NCI-H1048 (cell line): ENCODE measurements around the gene INPP1.
"Not testable (repeated sequence)": the region's sequence is repeated elsewhere in the genome, so short reads cannot be mapped to it uniquely, and the experiment has no call there.

ENCODE experiments used
- DNase-seq: peaks from one replicate; lab custom pipeline; 2025; lab: John Stamatoyannopoulos, UW

Gene INPP1

DNA sequence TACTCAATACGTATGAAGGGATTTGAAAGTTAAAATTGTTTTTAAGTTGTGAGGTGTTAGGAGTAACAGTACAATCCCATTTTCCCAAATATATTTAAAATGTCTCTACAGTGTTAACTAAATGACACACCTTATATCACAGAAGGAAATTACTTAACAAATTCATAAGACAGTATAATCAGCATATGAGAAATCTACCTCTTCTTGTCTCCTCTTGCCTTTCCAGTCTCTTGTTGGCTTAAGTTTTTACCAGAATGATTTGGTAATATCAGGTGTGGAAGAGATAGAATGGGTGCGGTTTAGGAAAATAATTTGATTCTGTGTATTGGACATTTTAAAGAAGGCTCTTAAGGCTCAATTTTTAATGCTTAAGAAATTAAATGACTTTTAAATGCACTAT, 9.5 kb upstream of the INPP1 start:
- DNase-seq = no peak

DNA sequence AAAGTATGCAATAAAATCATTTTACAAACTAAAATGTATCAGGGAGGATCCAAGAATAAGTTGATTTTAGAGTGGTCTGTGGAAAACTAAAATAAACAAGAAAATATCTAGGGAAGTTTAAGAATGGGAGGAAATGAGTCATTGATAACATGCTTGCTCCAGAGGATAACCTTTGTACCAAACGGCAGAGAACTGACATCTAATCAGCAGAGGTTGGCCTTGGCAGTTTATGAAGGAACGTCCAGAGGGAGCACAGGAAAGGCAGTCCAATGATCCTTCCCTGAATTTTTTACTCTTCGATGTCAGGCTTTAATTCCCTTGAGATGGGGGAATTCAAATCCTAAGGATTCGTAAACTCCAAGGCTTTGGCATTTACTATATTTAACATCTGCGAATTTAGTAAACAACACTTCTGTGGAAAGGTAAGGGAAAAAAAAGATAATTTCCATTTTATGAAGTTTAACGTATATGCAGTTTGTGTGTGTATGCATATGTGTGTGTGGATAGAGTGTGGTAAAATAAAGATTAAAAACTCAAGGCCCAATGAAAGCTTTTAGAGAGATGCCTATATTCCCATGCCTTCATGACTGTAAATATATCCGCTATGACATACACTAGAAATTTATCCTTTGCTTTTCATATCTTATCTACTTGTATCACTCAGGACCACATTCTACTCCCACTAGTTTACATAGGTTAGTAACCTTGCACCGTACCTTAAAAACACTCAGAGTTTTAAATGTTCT, 8.7 kb upstream of the INPP1 start:
- no peak for DNase-seq

DNA sequence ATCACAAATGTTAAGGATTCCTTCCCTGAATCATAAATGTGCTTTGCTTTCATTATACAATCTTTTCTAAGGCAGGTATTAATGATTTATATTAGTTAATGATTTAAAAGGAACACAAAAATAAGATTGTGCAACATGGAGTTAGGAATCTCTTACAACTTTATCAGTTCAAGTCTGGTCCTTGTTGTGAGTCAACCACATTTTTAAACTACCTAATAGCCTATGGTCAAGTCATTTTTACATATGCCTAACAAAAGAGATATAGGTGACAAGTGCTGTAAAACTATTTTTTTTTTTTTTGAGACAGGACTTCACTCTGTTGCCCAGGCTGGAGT, 8.2 kb upstream of the INPP1 start:
- DNase-seq = no peak

DNA sequence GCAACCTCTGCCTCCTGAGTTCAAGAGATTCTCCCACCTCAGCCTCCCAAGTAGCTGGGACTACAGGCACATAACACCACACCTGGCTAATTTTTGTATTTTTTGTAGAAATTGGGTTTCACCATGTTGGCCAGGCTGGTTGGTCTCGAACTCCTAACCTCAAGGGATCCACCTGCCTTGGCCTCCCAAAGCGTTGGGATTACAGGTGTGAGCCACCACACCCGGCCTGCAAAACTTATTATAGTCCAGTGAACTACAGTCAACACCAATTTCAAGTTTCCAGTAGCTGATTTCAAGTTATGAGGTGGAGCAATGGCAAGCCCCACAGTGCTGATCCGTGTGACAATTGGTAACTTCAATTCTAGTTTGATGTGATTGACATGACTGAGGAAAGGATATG, 7.8 kb upstream of the INPP1 start:
- not testable (repeated sequence) for DNase-seq

DNA sequence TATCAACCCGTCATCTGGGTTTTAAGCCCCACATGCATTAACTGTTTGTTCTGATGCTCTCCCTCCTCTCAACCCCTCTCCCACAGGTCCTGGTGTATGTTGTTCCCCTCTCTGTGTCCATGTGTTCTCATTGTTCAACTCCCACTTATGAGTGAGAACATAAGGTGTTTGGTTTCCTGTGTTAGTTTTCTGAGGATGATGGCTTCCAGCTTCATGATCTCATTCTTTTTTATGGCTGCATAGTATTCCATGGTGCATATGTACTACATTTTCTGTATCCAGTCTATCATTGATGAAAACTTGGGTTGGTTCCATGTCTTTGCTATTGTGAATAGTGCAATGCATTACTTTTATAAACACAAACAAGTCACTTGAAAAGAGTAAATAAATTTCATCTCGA, 7.0 kb upstream of the INPP1 start:
- no peak for DNase-seq

DNA sequence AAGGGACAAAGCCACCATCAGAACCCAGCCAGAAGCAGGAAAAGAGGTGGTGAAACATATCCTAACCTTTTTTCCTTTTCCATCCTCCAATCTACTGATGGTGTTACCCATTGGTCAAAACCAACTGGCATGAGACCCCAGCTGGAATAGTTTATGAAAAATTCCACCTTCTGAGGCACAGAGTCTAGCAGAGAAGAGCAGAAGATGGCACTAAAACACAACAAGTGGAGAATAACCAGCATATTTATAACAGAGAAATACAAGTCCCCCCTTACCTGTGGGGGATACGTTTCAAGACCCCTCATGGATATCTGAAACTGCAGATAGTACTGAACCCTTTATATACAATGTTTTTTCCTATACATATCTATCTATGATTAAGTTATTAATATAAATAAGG, 4.9 kb upstream of the INPP1 start:
- DNase-seq = no peak

DNA sequence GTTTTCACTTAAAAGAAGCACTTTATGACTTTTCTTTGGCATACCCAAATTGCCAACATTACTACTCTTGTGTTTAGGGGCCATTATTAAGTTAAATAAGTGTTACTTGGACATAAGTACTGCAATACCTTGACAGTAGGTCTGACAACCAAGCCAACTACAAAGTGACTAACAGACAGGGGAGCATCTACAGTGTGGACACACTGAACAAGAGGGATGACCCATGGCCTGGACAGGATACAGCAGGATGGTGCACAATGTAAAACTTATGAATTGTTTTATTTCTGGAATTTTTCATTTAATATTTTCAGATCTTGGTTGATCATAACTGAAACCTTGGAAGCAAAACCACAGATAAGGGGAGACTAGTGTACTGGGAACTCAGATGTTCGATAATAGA, 4.0 kb upstream of the INPP1 start:
- DNase-seq = no peak

DNA sequence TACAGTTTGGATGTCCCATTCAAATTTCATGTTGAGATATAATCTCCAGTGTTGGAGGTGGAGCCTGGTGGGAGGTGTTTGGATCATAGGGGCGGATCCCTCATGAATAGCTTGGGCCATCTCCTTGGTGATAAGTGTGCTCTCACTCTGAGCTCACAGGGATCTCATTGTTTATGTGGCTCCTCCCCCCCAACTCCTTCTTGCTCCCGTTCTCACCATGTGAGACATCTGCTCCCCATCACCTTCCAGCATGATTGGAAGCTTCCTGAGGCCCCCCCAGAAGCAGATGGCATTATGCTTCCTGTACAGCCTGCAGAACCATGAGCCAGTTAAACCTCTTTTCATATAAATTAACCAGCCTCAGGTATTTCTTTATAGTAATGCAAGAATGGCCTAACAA, 3.0 kb upstream of the INPP1 start:
- no peak for DNase-seq

DNA sequence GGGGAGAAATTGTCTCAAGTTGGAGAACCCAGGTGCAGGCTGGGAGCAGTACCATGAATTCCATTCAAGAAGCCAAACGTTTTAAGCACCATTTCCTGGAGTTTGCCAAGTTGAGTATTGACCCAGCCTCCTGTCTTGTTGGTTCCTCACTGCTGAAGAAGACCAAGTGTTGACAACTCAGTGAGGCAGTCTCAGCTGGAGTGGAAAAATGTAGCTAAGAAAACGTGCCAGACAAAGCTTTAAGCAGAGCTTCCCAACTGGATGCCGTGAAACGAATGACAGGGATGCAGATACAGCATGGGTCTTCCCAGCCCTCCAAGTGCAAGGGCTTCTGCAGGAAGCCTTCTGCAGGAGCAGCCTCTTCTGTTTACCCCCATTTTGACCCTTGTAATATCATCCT, 778 bp upstream of the INPP1 start:
- no peak for DNase-seq

DNA sequence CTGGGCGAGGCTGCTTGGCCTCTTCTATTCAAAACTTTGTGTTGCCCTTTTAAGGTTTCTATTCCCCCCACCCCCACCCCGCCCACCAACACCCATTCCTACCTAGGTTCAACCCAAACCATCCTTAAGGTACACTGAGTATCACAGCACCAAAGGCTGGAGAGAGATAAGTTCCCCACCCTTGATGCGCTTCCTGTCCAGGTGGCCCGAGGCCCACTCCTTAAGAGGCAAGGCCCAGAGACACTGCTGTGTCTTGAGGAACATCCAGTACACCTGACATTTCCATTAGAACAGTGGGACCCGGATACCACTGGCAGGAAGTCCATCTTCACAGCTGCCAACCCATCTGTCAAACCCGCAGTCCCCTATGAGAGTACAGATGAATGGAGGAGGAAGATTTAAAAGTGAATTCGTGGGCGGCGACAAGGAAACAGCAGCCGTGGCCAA, 277 bp upstream of the INPP1 start:
- DNase-seq = no peak

DNA sequence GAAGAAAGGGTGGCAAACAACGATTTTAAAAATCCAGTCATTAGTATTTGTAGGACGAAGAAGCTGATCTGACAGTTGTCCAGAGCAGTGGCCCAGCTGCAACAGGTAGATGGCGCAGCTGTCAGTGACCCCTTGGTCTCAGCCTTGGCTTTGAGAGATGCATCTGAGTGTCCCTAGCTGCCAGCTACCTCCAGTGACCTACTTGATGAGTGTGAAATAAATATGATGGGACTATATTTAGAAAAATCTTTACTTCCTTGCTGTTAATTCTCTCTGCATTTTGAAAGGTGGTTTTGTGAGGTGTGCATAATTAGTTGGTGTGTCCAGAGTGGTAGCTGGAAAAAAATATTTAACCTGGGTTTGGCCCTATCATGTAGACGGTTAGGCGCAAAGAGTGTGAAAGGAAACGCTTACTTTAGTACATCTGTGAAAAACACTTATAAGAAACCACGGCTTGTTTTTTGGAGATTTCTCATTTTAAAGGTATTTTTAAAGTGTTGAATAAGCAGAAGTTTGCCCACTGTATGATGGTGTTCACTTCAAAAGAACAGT, 963 bp downstream of the INPP1 start:
- DNase-seq = no peak

DNA sequence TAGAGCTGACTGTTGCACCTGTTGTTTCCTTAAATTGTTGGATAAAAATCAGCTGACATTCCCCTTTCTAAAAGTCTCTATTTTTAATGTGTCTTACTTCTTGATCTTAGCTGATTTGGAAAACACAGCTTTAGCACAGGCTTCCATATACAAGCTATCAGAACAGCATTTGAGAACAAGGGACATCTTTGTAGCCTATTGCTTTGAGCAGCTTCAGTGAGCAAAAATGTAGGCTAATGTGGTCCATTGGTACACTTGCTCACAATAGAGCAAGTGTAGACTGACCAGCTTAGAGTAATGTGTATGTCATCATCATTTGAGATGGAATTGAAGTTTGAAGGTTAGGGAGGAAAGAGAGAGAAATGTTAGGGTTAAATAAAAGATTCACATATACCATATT, 7.0 kb downstream of the INPP1 start:
- no peak for DNase-seq

DNA sequence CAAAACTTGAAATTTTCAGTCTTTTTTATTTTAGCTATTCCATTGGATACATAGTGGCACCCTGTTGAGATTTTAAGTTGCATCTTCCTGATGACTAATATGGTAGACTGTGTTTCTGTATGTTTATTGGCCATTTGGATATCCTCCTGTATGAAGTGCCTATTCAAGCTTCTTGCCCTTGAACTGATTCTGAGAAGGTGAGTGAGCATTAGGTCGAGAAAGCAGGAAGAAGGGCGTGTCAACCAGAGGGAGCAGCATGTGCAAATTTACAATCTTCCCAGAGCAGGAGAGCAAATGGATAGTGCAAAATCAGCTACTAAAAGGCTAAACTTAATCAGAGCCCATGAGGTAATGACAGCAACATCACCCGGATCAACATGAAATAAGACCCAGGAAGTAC, 8.6 kb downstream of the INPP1 start:
- DNase-seq = no peak

DNA sequence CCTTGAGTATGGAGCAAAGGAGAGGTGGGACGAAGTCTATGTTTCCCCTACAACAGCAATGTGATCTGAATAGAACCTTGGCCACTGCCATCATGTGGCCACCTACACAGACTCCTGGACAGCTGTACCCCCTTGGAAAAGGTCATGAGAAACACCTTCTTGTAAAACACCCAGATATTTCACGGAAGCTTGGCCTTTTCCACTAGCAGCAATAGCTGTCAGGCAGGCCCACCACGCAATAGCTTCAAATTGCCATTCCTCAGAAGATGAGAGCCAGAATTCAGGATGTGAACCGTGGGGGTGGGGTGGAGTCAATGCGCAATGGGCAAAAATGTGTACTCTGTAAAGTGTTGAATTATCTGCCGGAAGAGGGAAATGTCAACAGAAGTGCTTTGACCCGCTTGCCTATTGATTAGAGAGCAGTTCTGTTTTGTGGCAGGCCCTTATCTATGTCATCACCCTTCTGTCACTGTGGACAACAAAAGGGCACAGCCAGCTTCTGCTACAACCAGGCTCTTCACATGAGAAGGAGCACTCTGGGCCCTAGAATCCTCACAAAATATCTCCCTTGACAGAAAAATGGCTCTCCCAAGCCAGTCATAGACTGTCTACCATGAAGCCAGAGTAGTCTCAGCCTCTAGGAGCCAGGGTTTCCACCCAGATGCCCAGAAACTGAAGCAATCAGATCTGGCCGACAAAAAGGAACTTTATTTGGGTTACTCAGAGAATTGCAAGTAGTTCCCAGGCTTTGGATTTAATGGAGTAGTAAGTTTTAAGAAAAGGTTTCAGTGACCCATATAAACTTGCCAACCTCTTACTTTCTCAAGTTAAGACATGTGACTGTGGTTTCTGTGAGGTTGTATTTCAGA, 9.5 kb downstream of the INPP1 start:
- DNase-seq = no peak

DNA sequence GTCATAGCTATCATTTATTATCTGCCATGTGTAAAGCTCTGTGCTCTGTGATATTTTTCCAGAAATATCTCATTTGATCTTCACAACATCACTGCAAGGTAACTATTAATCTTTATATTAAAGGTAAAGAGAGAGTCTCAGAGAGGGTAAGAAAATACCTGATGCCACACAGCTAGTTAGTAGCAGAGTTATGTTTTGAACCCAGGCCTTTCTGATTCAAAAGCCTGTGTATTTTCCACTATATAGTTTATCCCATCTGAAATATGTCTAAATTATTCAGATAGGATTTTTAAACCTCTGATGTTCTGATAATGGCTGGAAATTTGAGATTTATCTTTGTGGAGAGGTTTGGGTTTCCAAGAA, 10.1 kb downstream of the INPP1 start:
- no peak for DNase-seq

DNA sequence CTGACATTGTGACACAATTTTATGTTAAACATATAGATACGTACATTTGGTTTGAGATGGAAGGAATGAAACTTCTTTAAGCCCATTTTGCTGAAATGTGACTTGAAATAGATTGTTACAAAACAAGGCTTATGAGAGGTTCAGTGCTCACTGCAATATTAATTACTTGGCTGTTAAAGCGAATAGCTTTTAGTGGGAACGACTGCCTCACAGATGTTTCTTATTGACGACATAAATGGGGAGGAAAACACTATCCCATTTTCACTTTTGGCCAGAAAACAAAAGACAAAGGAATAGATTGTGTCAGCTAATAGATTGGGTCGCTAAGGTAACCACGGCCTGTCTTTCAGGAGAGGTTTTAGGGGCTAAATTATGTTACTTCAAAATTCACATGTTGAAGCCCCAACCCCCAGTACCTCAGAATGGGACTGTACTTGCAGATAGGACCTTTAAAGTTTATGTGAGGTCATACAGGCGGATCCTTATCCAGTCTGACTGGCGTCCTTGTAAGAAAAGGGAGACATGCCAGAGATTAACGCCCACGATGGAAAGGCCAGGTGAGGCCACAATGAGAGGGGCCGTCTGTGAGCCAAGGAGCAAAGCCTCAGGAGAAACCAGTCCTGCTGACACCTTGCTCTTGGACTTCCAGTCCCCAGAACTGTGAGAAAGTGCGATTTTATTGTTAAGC, 10.8 kb downstream of the INPP1 start:
- DNase-seq = no peak

DNA sequence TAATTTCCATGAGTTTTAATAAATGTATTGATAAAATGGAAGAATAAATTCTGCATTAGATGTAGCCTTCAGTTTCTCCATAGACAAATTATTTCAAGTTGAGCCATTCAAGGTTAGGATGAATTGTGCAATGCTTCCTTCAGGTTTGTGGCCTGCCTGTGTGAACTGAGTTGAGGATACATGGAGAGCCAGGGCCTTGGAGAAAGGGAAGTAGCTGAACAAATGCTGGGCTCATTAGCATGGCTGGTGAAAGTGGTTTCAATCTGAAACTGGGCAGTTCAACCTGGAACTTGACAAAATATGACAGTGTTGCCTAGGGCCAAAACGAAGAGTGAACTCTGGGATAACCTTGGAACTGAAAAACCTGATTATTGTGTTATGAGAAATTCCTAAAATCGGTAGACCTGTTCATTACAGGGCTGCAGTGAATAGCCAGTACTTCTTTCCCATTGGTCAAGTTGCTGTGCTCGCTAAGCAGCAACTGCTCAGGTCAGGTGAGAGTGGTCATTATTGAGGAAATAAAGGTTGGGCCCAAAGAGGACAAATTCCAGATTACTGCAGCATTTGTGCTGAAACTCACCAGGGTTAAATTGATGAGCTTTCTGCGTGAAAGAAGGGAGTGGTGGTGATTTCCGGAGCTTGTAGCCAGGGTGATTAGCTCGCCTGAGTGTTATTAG, 12.7 kb downstream of the INPP1 start:
- DNase-seq = no peak

DNA sequence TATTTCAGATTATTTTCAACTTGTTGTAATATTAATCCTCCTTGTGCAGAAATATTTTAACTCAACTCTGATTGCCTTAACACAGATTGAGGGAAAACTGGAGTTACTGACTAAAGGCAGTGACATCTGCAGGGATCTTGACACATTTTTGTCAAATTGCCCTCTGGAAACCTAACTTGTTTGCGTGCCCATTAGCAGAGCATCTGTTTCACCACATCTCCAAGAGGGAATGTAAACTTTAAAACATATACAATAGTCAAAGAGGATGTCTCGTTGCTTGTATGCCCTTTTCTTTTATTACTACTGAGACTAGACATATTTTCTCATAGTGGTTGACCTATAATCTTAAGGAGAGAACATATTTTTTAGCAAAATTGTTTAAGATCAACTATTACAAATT, 14.2 kb downstream of the INPP1 start:
- DNase-seq = no peak

DNA sequence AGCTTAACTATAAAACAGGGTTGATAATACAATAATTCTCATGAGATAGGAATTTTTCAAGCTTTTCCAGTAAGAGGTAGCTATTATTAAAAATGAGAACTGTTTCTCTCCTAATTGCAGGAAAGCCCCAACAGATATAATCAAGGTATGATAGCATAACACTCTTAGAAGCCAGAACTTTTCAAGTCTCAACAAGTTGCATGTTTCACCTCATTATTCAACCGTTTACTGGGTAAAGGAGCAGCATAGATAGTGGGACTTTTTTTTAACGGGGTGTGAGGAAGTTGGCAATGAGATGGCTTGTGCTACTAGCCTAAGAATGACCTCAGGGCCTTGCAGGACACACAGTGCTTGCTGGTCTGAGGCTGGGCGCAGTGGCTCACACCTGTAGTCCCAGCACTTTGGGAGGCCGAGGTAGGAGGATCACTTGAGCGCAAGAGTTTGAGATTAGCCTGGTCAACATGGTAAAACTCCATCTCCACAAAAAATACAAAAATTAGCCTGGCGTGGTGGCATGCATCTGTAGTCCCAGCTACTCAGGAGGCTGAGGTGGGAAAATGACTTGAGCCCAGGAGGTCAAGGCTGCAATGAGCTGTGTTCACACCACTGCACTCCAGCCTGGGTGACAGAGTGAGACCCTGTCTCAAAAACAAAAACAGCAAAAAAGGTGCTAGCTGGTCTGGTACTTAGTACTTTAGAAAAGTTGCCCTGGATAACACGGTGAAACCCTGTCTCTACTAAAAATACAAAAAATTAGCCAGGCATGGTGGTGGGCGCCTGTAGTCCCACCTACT, 15.5 kb downstream of the INPP1 start:
- not testable (repeated sequence) for DNase-seq

DNA sequence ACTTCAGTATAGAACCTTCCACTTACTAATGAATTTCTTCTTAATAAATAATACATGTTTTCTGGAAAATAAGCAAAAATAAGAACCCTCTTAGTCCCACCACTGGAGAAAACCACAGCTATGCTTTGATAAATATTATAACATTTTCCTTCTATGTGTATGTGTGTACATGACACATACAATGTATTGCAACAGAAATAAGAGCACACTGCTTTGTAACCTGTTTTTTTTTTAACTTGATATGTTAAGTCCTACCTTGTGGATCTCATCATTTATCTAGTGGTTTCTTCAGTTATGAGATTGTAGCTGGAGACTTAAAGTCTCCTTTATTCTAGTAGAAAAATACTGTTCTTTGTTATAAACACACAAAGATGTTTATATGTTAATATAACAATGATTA, 17.2 kb downstream of the INPP1 start:
- no peak for DNase-seq

DNA sequence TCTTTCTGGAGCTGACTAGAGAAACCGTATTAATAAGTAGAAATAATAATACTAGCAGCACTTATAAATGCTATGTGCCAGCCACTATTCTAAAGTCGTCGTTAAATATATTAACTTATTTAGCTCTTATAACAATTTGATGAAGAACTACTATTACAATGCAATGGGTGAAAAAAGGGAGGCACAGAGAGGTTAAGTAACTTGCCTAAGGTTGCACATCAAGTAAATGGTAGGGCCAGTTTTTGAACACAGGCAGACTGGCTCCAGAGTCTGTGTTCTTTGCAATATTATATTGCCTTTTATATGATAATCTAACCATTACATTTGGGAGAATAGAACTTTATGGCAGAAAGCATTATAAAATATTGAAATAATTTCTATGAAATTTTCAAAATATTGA, 17.6 kb downstream of the INPP1 start:
- no peak for DNase-seq
